ENCODE data around the gene BAIAP2.

GRCh38 chr17:81039096-81039495, 4.1 kb downstream of the BAIAP2 start:
- TF ChIP-seq CTCF (IDR thresholded peaks at IDR 0.05; ENCODE audit: insufficient read depth, low read depth, low read length) = no peak
- TF ChIP-seq EZH2 (IDR thresholded peaks at IDR 0.05; ENCODE audit: insufficient read depth, low read length) = no peak
